ENCODE measurements around the gene GALNTL6. TPM values are rescaled to one million over a fixed set of nuclear protein-coding genes. Genes with fewer than 3 reads are reported as not detected.

Gene GALNTL6
- total and polyA plus RNA-seq, 9 of the 15 experiments (the other 6 are each of a cell fraction or from before 2014, with no cell fraction given) = 0.18 to 0.50 (median 0.29) TPM

DNA sequence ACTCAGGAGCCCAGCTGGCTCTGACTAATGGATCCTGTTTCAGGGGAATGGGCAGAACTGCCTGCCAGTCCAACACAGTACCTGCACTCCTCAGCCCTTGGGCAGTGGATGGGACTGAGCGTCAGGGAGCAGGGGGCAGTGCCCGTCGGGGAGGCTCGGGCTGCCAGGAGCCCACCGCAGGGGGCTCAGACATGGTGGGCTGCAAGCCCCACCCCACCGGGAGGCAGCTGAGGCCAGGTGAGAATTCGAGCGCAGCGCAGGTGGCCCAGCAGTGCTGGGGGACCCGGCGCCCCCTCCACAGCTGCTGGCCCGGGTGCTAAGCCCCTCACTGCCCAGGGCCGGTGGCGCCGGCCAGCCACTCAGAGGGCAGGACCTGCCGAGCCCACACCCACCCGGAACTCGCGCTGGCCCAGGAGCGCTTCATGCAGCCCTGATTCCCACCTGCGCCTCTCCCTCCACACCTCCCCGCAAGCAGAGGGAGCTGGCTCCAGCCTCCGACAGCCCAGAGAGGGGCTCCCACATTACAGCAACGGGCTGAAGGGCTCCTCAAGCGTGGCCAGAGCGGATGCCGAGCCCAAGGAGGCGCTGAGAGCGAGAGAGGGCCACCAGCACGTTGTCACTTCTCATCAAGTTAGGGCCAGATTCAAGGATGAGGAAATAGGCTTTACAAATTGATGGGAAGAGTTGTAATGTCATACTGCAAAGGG lies 668.8 kb downstream of the GALNTL6 start:
- in situ Hi-C loops (cut with MboI) (no loop called here), intact Hi-C loops (cut with micrococcal nuclease) (no loop called here)
- Histone ChIP-seq H3K27me3 (ENCODE audit: control insufficient read depth in 2 of 2, insufficient read depth in 2 of 2, low read length in 2 of 2) (no peaks in the 10 kb centered on the region), H4K20me1 (replicated peaks; ENCODE audit: control insufficient read depth, insufficient read depth, low read length) (no peaks in the 10 kb centered on the region), H3K4me1 (replicated peaks in 1 of 2; ENCODE audit: control insufficient read depth in 2 of 2, insufficient read depth in 2 of 2, low read length in 2 of 2) (no peaks in the 10 kb centered on the region), H3K4me2 (ENCODE audit: insufficient read depth, low read length) (no peak overlapping the region), H3K36me3 (ENCODE audit: control insufficient read depth, insufficient read depth, low read length) (no peaks in the 10 kb centered on the region), H3K4me3 (no peak overlapping the region), H2AFZ (ENCODE audit: low read depth, low read length) (no peak overlapping the region), H3K9me1 (ENCODE audit: control insufficient read depth, insufficient read depth, low read length) (no peaks in the 10 kb centered on the region), H3K9ac (ENCODE audit: insufficient read depth in 1 of 2, low read depth in 2 of 2, low read length in 2 of 2) (no peak overlapping the region), H3K79me2 (ENCODE audit: control insufficient read depth, insufficient read depth, low read length) (no peaks in the 10 kb centered on the region), H3K9me3 (replicated peaks; ENCODE audit: control insufficient read depth, insufficient read depth, low read depth, low read length) (no peaks in the 10 kb centered on the region; the same call in 1 of the 2 replicates), H3K27ac (ENCODE audit: extremely low read depth, low read depth, low read length) (no peak overlapping the region)
- no TSS peak for BruUV-seq (replicated peaks)
- FAIRE-seq = no peak
- no peak for TF ChIP-seq ZNF384 (IDR thresholded peaks at IDR 0.05; ENCODE audit: low read depth, low read length)
- TF ChIP-seq BACH1 (tag; IDR thresholded peaks at IDR 0.05) = no peak
- no peak for TF ChIP-seq THRAP3 (IDR thresholded peaks at IDR 0.05; ENCODE audit: borderline replicate concordance)
- no peak for TF ChIP-seq CBX3 (IDR thresholded peaks at IDR 0.05; ENCODE audit: borderline replicate concordance in 1 of 2, low read length in 2 of 2)
- no peak for TF ChIP-seq ZNF12 (CRISPR knock-in tag; IDR thresholded peaks at IDR 0.05)
- no peak for TF ChIP-seq KDM2B (CRISPR knock-in tag; IDR thresholded peaks at IDR 0.05)
- TF ChIP-seq RUNX1 (IDR thresholded peaks at IDR 0.05; ENCODE audit: low read depth) = no peak
- no peak for TF ChIP-seq ZNF316 (IDR thresholded peaks at IDR 0.05)
- TF ChIP-seq ZNF23 (CRISPR knock-in tag; IDR thresholded peaks at IDR 0.05) = no peak
- no peak for TF ChIP-seq ZNF224 (CRISPR knock-in tag; IDR thresholded peaks at IDR 0.05)
- TF ChIP-seq, protein P1, sequence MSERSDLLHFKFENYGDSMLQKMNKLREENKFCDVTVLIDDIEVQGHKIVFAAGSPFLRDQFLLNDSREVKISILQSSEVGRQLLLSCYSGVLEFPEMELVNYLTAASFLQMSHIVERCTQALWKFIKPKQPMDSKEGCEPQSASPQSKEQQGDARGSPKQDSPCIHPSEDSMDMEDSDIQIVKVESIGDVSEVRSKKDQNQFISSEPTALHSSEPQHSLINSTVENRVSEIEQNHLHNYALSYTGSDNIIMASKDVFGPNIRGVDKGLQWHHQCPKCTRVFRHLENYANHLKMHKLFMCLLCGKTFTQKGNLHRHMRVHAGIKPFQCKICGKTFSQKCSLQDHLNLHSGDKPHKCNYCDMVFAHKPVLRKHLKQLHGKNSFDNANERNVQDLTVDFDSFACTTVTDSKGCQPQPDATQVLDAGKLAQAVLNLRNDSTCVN (CRISPR knock-in tag; IDR thresholded peaks at IDR 0.05) = no peak
- TF ChIP-seq, protein P2, sequence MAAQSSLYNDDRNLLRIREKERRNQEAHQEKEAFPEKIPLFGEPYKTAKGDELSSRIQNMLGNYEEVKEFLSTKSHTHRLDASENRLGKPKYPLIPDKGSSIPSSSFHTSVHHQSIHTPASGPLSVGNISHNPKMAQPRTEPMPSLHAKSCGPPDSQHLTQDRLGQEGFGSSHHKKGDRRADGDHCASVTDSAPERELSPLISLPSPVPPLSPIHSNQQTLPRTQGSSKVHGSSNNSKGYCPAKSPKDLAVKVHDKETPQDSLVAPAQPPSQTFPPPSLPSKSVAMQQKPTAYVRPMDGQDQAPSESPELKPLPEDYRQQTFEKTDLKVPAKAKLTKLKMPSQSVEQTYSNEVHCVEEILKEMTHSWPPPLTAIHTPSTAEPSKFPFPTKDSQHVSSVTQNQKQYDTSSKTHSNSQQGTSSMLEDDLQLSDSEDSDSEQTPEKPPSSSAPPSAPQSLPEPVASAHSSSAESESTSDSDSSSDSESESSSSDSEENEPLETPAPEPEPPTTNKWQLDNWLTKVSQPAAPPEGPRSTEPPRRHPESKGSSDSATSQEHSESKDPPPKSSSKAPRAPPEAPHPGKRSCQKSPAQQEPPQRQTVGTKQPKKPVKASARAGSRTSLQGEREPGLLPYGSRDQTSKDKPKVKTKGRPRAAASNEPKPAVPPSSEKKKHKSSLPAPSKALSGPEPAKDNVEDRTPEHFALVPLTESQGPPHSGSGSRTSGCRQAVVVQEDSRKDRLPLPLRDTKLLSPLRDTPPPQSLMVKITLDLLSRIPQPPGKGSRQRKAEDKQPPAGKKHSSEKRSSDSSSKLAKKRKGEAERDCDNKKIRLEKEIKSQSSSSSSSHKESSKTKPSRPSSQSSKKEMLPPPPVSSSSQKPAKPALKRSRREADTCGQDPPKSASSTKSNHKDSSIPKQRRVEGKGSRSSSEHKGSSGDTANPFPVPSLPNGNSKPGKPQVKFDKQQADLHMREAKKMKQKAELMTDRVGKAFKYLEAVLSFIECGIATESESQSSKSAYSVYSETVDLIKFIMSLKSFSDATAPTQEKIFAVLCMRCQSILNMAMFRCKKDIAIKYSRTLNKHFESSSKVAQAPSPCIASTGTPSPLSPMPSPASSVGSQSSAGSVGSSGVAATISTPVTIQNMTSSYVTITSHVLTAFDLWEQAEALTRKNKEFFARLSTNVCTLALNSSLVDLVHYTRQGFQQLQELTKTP (IDR thresholded peaks at IDR 0.05; ENCODE audit: low read depth in 1 of 2, partially characterized antibody in 2 of 2) = no peak
- TF ChIP-seq, protein P3, sequence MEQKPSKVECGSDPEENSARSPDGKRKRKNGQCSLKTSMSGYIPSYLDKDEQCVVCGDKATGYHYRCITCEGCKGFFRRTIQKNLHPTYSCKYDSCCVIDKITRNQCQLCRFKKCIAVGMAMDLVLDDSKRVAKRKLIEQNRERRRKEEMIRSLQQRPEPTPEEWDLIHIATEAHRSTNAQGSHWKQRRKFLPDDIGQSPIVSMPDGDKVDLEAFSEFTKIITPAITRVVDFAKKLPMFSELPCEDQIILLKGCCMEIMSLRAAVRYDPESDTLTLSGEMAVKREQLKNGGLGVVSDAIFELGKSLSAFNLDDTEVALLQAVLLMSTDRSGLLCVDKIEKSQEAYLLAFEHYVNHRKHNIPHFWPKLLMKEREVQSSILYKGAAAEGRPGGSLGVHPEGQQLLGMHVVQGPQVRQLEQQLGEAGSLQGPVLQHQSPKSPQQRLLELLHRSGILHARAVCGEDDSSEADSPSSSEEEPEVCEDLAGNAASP (IDR thresholded peaks at IDR 0.05) = no peak
- ATAC-seq = no peak
- no peak for DNase-seq (ENCODE audit: extremely low read depth in 1 of 4, low spot score in 3 of 4)
- POLR2A ChIA-PET = no interaction called here
- 3% methylated on average over 19 of the region's 30 CpGs for WGBS (ENCODE audit: insufficient coverage, low coverage, missing lambda C conversion rate)
- CTCF ChIA-PET (ENCODE audit: low intra/inter-chr PET ratio) = no interaction called here

Data from K562 (cell line).